Measurements from ENCODE around the gene CCL23.

Gene CCL23

DNA sequence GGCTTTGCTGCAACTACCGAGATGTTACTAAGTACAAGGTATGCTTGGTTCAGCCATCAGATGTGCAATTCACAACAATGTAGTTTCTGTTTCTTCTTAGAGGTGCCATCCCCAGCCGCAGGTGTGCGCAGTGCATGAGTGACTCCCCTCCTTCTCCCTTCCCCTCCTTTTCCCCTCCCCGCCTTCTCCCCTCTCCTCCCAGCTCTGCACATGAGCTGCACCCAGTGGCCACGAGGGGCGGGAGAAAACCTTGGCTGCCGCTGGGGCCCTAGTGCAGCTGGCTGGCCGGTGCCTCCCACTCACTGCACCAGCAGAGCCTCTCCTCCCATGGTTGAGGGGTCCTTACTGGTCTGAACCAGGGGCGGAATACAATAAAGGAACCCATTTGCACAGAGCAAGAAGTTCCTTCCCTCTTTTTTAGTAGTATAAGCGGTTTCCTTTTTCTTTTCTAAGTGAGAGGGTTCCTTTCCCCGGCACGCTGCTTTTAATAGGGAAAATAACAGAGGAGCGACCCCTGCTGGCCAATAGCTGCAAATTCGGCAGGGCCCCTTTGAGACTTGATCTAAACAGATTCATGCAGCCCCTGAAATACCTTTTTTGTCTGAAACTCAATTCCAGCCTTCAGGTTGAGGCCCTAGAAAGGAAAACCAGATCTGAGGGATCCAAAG lies 8.6 kb downstream of the CCL23 start:
- in situ Hi-C loops (cut with MboI; ENCODE audit: low pct_unique_long_range_greater_than_20kb, low sequenced_read_pairs, unreplicated experiment) = no loop called here
- DNase-seq (ENCODE audit: low spot score) = no peak
- TF ChIP-seq, protein P1, sequence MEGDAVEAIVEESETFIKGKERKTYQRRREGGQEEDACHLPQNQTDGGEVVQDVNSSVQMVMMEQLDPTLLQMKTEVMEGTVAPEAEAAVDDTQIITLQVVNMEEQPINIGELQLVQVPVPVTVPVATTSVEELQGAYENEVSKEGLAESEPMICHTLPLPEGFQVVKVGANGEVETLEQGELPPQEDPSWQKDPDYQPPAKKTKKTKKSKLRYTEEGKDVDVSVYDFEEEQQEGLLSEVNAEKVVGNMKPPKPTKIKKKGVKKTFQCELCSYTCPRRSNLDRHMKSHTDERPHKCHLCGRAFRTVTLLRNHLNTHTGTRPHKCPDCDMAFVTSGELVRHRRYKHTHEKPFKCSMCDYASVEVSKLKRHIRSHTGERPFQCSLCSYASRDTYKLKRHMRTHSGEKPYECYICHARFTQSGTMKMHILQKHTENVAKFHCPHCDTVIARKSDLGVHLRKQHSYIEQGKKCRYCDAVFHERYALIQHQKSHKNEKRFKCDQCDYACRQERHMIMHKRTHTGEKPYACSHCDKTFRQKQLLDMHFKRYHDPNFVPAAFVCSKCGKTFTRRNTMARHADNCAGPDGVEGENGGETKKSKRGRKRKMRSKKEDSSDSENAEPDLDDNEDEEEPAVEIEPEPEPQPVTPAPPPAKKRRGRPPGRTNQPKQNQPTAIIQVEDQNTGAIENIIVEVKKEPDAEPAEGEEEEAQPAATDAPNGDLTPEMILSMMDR (IDR thresholded peaks at IDR 0.05; ENCODE audit: extremely low read depth, insufficient read depth, missing control alignments) = peak; percentile 30

- in situ Hi-C loops (cut with MboI; ENCODE audit: low pct_unique_long_range_greater_than_20kb, low sequenced_read_pairs, unreplicated experiment) = no loop called here
- TF ChIP-seq, protein P1 (IDR thresholded peaks at IDR 0.05; ENCODE audit: extremely low read depth, insufficient read depth, missing control alignments) = no peak
- DNase-seq (ENCODE audit: low spot score) = no peak
Measured at GRCh38 chr17:36004594-36005108, 13.1 kb downstream of the CCL23 start.

GRCh38 chr17:36002631-36003030 lies 15.1 kb downstream of the CCL23 start:
- no peak for DNase-seq (ENCODE audit: low spot score)
- TF ChIP-seq, protein P1 (IDR thresholded peaks at IDR 0.05; ENCODE audit: extremely low read depth, insufficient read depth, missing control alignments) = no peak
- in situ Hi-C loops (cut with MboI; ENCODE audit: low pct_unique_long_range_greater_than_20kb, low sequenced_read_pairs, unreplicated experiment) = no loop called here

GRCh38 chr17:36001862-36002603 lies 15.7 kb downstream of the CCL23 start:
- in situ Hi-C loops (cut with MboI; ENCODE audit: low pct_unique_long_range_greater_than_20kb, low sequenced_read_pairs, unreplicated experiment) = no loop called here
- DNase-seq (ENCODE audit: low spot score) = no peak
- TF ChIP-seq, protein P1 (IDR thresholded peaks at IDR 0.05; ENCODE audit: extremely low read depth, insufficient read depth, missing control alignments) = no peak

GRCh38 chr17:36001110-36001771 lies 16.5 kb downstream of the CCL23 start, which contains the start of gene CCL15:
TSS of gene CCL15 (minus strand) at chr17:36001553. CDS start at chr17:36001492, 61 bp downstream.
- DNase-seq (ENCODE audit: low spot score) = no peak
- TF ChIP-seq, protein P1 (IDR thresholded peaks at IDR 0.05; ENCODE audit: extremely low read depth, insufficient read depth, missing control alignments) = no peak
- in situ Hi-C loops (cut with MboI; ENCODE audit: low pct_unique_long_range_greater_than_20kb, low sequenced_read_pairs, unreplicated experiment) = no loop called here

GRCh38 chr17:36000732-36001109 lies 17.1 kb downstream of the CCL23 start:
- in situ Hi-C loops (cut with MboI; ENCODE audit: low pct_unique_long_range_greater_than_20kb, low sequenced_read_pairs, unreplicated experiment) = no loop called here
- TF ChIP-seq, protein P1 (IDR thresholded peaks at IDR 0.05; ENCODE audit: extremely low read depth, insufficient read depth, missing control alignments) = no peak
- DNase-seq (ENCODE audit: low spot score) = no peak
